WTC11 (cell line): ENCODE data around the gene USF3. TPM values are rescaled to one million over a fixed set of nuclear protein-coding genes. Genes with fewer than 3 reads are reported as not detected.

Source experiments
- ATAC-seq: fragments of 200-7000 bp; cut with Tn5 transposase; 2 replicates; pipeline ENCODE4 v1.10.0; 2021; ENCODE audit warnings: mild to moderate bottlenecking, moderate library complexity
- Bru-seq: library from RNA; stranded (reverse); fragments of 400-500 nt; gene quantifications from one replicate; lab custom pipeline; 2021; lab: Mats Ljungman, UMichigan
- CTCF ChIA-PET: fragments of 300-600 bp; sonication (Branson Sonifier 250); formaldehyde crosslinking; loops from one replicate; lab custom pipeline; 2021; ENCODE audit warnings: antibody characterized with exemption; lab: Charles Lee
- POLR2A ChIA-PET: fragments of 350-600 bp; sonication (Branson Sonifier 250); formaldehyde crosslinking; loops from one replicate; lab custom pipeline; 2021; ENCODE audit warnings: antibody characterized with exemption; lab: Charles Lee
- DNase-seq: peaks from one replicate; pipeline ENCODE4 v3.0.0; 2021; ENCODE audit warnings: low spot score
- H3K27ac Mint-ChIP-seq: 2 replicates; pipeline ENCODE4 v1.8.0; 2021; ENCODE audit warnings: mixed read lengths
- H3K27me3 Mint-ChIP-seq: 2 replicates; pipeline ENCODE4 v1.8.0; 2021; ENCODE audit warnings: low read depth, mild to moderate bottlenecking, moderate library complexity, mixed read lengths
- H3K36me3 Mint-ChIP-seq: 2 replicates; pipeline ENCODE4 v1.8.0; 2021; ENCODE audit warnings: mixed read lengths
- H3K4me1 Mint-ChIP-seq: 2 replicates; pipeline ENCODE4 v1.8.0; 2022; ENCODE audit warnings: mixed read lengths
- H3K4me3 Mint-ChIP-seq: 2 replicates; pipeline ENCODE4 v1.8.0; 2021; ENCODE audit warnings: mild to moderate bottlenecking, moderate library complexity, mixed read lengths
- H3K9me3 Mint-ChIP-seq: 2 replicates; pipeline ENCODE4 v1.8.0; 2021; ENCODE audit warnings: mixed read lengths
- CREM ChIP-seq: sonication (generic); formaldehyde crosslinking; IDR thresholded peaks from 2 replicates; pipeline ENCODE4 v1.8.1; 2022; ENCODE audit warnings: mild to moderate bottlenecking, missing genetic modification reagents, moderate library complexity
- ESRRA ChIP-seq: sonication (generic); formaldehyde crosslinking; IDR thresholded peaks from 2 replicates; pipeline ENCODE4 v1.8.1; 2022; ENCODE audit warnings: mild to moderate bottlenecking, missing genetic modification reagents, borderline replicate concordance
- ETV6 ChIP-seq: sonication (generic); formaldehyde crosslinking; IDR thresholded peaks from 2 replicates; pipeline ENCODE4 v1.8.1; 2022; ENCODE audit warnings: mild to moderate bottlenecking, missing genetic modification reagents
- FOXJ3 ChIP-seq: sonication (generic); formaldehyde crosslinking; IDR thresholded peaks from 2 replicates; pipeline ENCODE4 v1.9.0; 2021; ENCODE audit warnings: missing genetic modification reagents, mild to moderate bottlenecking, borderline replicate concordance
- GABPB1 ChIP-seq: sonication (generic); formaldehyde crosslinking; IDR thresholded peaks from 2 replicates; pipeline ENCODE4 v1.8.1; 2023; ENCODE audit warnings: mild to moderate bottlenecking, missing genetic modification reagents
- NFATC4 ChIP-seq: fragments of 250-450 bp; sonication (Bioruptor Pico); IDR thresholded peaks from 2 replicates; pipeline ENCODE4 v1.9.0; 2021; ENCODE audit warnings: mild to moderate bottlenecking
- NR3C1 ChIP-seq: sonication (generic); formaldehyde crosslinking; conservative IDR thresholded peaks from 2 replicates; pipeline ENCODE4 v1.8.1; 2023; ENCODE audit warnings: low read depth, mild to moderate bottlenecking, missing genetic modification reagents
- RELA ChIP-seq: sonication (generic); formaldehyde crosslinking; IDR thresholded peaks from 2 replicates; pipeline ENCODE4 v1.8.1; 2022; ENCODE audit warnings: missing genetic modification reagents, mild to moderate bottlenecking, borderline replicate concordance
- TEAD1 ChIP-seq: sonication (generic); formaldehyde crosslinking; IDR thresholded peaks from 2 replicates; pipeline ENCODE4 v1.8.0; 2022; ENCODE audit warnings: mild to moderate bottlenecking, missing genetic modification reagents
- TEAD4 ChIP-seq: sonication (generic); formaldehyde crosslinking; IDR thresholded peaks from 2 replicates; pipeline ENCODE4 v1.8.0; 2022; ENCODE audit warnings: mild to moderate bottlenecking, missing genetic modification reagents
- ZBTB21 ChIP-seq: sonication (generic); formaldehyde crosslinking; IDR thresholded peaks from 2 replicates; pipeline ENCODE4 v1.8.1; 2023; ENCODE audit warnings: mild to moderate bottlenecking, missing genetic modification reagents, borderline replicate concordance
- ZNF219 ChIP-seq: sonication (generic); formaldehyde crosslinking; IDR thresholded peaks from 2 replicates; pipeline ENCODE4 v1.8.0; 2023; ENCODE audit warnings: missing genetic modification reagents, mild to moderate bottlenecking, borderline replicate concordance
- ZNF232 ChIP-seq: sonication (generic); formaldehyde crosslinking; IDR thresholded peaks from 2 replicates; pipeline ENCODE4 v1.8.0; 2022; ENCODE audit warnings: mild to moderate bottlenecking, missing genetic modification reagents
- ZNF416 ChIP-seq: fragments of 250-450 bp; sonication (Bioruptor Pico); IDR thresholded peaks from 2 replicates; pipeline ENCODE4 v1.9.0; 2021; ENCODE audit warnings: mild to moderate bottlenecking, inconsistent platforms
- ZNF423 ChIP-seq: fragments of 250-450 bp; sonication (Bioruptor Pico); IDR thresholded peaks from 2 replicates; pipeline ENCODE4 v2.1.2; 2022; ENCODE audit warnings: mild to moderate bottlenecking, moderate library complexity
- long read RNA-seq, 3 experiments: library from RNA in 1 of 3; library from capped mRNA in 1 of 3; library from polyadenylated mRNA in 1 of 3; unstranded in 2 of 3; stranded (forward) in 1 of 3; transcript quantifications; one replicate each; pipeline ENCODE4 v2.0.0, GENCODE V29; 2021
- total RNA-seq: library from RNA; stranded (reverse); gene quantifications from 3 replicates; pipeline ENCODE4 v1.2.3, GENCODE V29; 2021
- TF ChIP-seq, protein P1 (sequence below): sonication (generic); formaldehyde crosslinking; IDR thresholded peaks from 2 replicates; pipeline ENCODE4 v1.8.1; 2022; ENCODE audit warnings: mild to moderate bottlenecking, moderate library complexity, missing genetic modification reagents
- TF ChIP-seq, protein P2 (sequence below): sonication (generic); formaldehyde crosslinking; IDR thresholded peaks from 2 replicates; pipeline ENCODE4 v1.8.0; 2023; ENCODE audit warnings: missing genetic modification reagents
- TF ChIP-seq, protein P3 (sequence below): sonication (generic); formaldehyde crosslinking; IDR thresholded peaks from 2 replicates; pipeline ENCODE4 v1.8.1; 2023; ENCODE audit warnings: mild to moderate bottlenecking, moderate library complexity, missing genetic modification reagents
- TF ChIP-seq, protein P4 (sequence below): sonication (generic); formaldehyde crosslinking; IDR thresholded peaks from 2 replicates; pipeline ENCODE4 v1.8.1; 2023; ENCODE audit warnings: mild to moderate bottlenecking, missing genetic modification reagents

USF3 gene, protein sequence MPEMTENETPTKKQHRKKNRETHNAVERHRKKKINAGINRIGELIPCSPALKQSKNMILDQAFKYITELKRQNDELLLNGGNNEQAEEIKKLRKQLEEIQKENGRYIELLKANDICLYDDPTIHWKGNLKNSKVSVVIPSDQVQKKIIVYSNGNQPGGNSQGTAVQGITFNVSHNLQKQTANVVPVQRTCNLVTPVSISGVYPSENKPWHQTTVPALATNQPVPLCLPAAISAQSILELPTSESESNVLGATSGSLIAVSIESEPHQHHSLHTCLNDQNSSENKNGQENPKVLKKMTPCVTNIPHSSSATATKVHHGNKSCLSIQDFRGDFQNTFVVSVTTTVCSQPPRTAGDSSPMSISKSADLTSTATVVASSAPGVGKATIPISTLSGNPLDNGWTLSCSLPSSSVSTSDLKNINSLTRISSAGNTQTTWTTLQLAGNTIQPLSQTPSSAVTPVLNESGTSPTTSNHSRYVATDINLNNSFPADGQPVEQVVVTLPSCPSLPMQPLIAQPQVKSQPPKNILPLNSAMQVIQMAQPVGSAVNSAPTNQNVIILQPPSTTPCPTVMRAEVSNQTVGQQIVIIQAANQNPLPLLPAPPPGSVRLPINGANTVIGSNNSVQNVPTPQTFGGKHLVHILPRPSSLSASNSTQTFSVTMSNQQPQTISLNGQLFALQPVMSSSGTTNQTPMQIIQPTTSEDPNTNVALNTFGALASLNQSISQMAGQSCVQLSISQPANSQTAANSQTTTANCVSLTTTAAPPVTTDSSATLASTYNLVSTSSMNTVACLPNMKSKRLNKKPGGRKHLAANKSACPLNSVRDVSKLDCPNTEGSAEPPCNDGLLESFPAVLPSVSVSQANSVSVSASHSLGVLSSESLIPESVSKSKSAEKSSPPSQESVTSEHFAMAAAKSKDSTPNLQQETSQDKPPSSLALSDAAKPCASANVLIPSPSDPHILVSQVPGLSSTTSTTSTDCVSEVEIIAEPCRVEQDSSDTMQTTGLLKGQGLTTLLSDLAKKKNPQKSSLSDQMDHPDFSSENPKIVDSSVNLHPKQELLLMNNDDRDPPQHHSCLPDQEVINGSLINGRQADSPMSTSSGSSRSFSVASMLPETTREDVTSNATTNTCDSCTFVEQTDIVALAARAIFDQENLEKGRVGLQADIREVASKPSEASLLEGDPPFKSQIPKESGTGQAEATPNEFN (N-terminal part only)
- total RNA-seq: 14.8 to 16.4 TPM (median 15.9 TPM) in 3 replicates
- percentile 79 among the genes with signal in this experiment for Bru-seq, nascent RNA
- long read RNA-seq, experiment 1, full-length matches to known transcripts: 2 of 37 reads
- long read RNA-seq, experiment 1, partial matches to known transcripts: 1 of 37 reads
- long read RNA-seq, experiment 1, other reads (novel, unspliced or antisense): 34 of 37 reads
- long read RNA-seq, experiment 2, full-length matches to known transcripts: 1 of 11 reads
- long read RNA-seq, experiment 2, partial matches to known transcripts: 0 of 11 reads
- long read RNA-seq, experiment 2, other reads (novel, unspliced or antisense): 10 of 11 reads
- long read RNA-seq, experiment 3: 0 reads

DNA sequence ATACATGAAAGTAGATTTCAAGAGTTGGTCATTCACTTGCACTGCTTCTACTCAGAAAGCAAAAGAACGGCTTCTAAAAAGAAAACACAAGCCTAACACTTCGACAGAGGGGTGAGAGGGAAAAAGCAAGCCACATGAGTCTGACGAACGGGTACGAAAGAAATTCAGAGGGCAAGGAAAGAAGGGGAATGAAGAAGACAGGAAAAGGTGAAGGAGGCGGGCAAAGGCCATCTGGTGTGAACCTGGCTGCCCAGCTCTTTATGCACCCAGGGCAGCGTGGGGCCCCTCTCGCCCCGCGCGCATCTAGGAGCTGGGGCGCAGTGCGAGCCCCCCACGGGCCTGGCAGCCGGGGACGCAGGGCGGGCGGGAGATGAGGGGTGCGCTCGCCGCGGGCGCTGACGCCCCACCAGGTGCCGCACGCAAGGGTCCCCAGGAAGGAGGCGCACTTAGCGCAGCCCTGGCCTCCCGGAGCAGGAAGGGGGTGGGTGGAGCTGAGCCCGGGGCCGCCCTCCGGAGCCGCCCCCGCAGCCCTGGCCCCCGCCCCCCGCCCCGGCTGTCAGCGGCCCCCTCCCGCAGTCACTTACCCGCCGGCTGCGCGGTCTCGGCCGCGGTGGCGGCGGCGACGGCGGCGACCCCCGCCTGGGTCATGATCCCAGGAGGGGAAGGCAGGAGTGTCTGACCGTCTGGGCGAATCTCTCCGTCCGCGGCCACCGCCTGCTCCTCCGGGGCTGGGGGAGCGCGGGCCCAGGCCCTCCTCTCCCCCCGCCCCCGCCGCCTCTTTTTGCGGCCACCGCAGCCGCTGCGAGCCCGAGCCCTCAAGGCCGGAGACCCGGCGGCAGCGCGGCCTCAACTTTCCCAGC is at the start of gene USF3:
USF3 (minus strand) TSS at position 857 of the 860 bp plus-strand sequence. CDS start 21,764 bp downstream, outside the sequence.
- ATAC-seq (peak; percentile 61), DNase-seq (peak; percentile 68)
- peaks cover 13% of the 10 kb centered on the region for H3K4me1 Mint-ChIP-seq
- H3K27me3 Mint-ChIP-seq: no peaks in the 10 kb centered on the region
- peak within 1 kb of the TSS; percentile 100 for H3K4me3 Mint-ChIP-seq
- ChIA-PET POLR2A (interaction anchor here (0.6 to 1.4 kb wide), 3 partner anchors 19 to 50 kb away, joined by 3 to 4 read pairs (median 3); partner anchors contain the start of gene NAA50), CTCF (interaction anchor here (0.6 to 1.6 kb wide), 8 partner anchors 10 to 356 kb away, joined by 3 to 15 read pairs (median 3); partner anchors contain the start of genes ATP6V1A, GRAMD1C and NAA50)
- no peaks in the 10 kb centered on the region for H3K36me3 Mint-ChIP-seq
- peak within 1 kb of the TSS; percentile 98 for H3K27ac Mint-ChIP-seq
- no peak for TF ChIP-seq RELA (CRISPR knock-in tag)
- TF ChIP-seq ZNF219: 0 out of 2 replicates have a peak, but pooled peaks have one; percentile 50
- peak; percentile 19; the same call in 1 of the 2 replicates for TF ChIP-seq ZNF423 (CRISPR knock-in tag)
- 0 out of 2 replicates have a peak, but pooled peaks have one; percentile 15 for TF ChIP-seq ZNF232 (CRISPR knock-in tag)
- 0 out of 2 replicates have a peak, but pooled peaks have one; percentile 33 for TF ChIP-seq ZBTB21 (CRISPR knock-in tag)
- TF ChIP-seq ZNF416 (CRISPR knock-in tag): no peak
- no peaks in the 10 kb centered on the region for H3K9me3 Mint-ChIP-seq

DNA sequence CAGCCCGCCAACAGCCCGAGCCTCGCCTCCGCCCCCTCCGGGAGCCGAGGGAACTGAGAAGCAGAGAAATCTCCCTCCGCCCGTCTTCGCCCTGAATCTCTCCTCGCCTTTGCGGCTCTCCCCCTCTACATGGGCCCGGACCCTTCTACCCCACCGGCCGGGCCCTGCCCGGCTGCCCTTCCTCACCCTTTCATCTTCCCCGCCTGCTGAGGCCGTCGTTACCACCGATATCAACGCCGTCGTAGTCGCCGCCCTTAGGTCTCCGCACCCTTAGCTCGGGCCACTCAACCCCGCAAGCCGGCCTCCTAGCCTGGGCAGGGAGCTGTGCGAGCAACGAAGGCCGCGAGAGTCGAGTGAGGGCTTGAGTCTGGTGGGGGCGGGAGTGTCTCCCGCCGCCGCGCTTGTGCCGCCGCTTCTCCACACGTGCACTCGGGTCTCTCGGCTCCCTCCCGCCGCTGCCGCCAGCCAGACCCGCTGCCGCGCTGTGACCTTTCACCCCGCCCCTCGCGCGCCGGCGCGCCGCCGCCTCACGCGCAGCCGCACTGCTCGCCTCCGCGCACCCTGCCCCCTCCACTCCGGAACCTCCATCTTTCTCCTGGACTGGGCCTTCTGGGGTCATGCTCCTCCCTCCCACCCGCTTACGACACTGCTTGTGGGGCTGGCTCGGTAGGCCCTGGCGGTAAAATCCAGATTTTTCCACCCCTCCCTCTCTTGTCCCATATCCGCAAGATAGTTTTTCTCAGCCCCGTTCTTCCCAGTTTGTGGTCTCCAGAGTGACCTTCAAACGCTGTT is 49.5 kb upstream of the USF3 start, which contains the start of gene NAA50:
NAA50 (minus strand) TSS at position 494 of the 792 bp plus-strand sequence; CDS start at position 194, 300 bp downstream.
- Mint-ChIP-seq H3K36me3 (no peaks in the 10 kb centered on the region), H3K27me3 (no peaks in the 10 kb centered on the region), H3K4me1 (peaks cover 53% of the 10 kb centered on the region), H3K27ac (peak within 1 kb of the TSS; percentile 100), H3K4me3 (peak within 1 kb of the TSS; percentile 98), H3K9me3 (no peaks in the 10 kb centered on the region)
- ChIA-PET POLR2A (interaction anchor here (0.5 to 1.8 kb wide), 6 partner anchors 10 to 160 kb away, joined by 3 to 7 read pairs (median 4); partner anchors contain the start of gene USF3), CTCF (interaction anchor here (0.9 to 2.0 kb wide), 20 partner anchors 9 to 305 kb away, joined by 3 to 32 read pairs (median 4); partner anchors contain the start of genes CFAP44, GRAMD1C, SPICE1 and USF3)
- peak; percentile 93 for DNase-seq
- peak; percentile 70 for ATAC-seq
- peak; percentile 76; the same call in 1 of the 2 replicates for TF ChIP-seq RELA (CRISPR knock-in tag)
- TF ChIP-seq GABPB1: peak; percentile 23; the same call in 1 of the 2 replicates
- TF ChIP-seq, protein P1, sequence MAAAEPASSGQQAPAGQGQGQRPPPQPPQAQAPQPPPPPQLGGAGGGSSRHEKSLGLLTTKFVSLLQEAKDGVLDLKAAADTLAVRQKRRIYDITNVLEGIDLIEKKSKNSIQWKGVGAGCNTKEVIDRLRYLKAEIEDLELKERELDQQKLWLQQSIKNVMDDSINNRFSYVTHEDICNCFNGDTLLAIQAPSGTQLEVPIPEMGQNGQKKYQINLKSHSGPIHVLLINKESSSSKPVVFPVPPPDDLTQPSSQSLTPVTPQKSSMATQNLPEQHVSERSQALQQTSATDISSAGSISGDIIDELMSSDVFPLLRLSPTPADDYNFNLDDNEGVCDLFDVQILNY (CRISPR knock-in tag): peak; percentile 75
- peak; percentile 44; the same call in 1 of the 2 replicates for TF ChIP-seq ETV6 (CRISPR knock-in tag)
- TF ChIP-seq TEAD1 (CRISPR knock-in tag): 0 out of 2 replicates have a peak, but pooled peaks have one; percentile 19
- 0 out of 2 replicates have a peak, but pooled peaks have one; percentile 6 for TF ChIP-seq CREM (CRISPR knock-in tag)
- TF ChIP-seq TEAD4 (CRISPR knock-in tag): 0 out of 2 replicates have a peak, but pooled peaks have one; percentile 47
- TF ChIP-seq NR3C1 (CRISPR knock-in tag): 0 out of 2 replicates have a peak, but pooled peaks have one; percentile 64
- TF ChIP-seq, protein P2, sequence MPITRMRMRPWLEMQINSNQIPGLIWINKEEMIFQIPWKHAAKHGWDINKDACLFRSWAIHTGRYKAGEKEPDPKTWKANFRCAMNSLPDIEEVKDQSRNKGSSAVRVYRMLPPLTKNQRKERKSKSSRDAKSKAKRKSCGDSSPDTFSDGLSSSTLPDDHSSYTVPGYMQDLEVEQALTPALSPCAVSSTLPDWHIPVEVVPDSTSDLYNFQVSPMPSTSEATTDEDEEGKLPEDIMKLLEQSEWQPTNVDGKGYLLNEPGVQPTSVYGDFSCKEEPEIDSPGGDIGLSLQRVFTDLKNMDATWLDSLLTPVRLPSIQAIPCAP (CRISPR knock-in tag): peak; percentile 50; the same call in 1 of the 2 replicates
- no peak for TF ChIP-seq NFATC4
- TF ChIP-seq, protein P3, sequence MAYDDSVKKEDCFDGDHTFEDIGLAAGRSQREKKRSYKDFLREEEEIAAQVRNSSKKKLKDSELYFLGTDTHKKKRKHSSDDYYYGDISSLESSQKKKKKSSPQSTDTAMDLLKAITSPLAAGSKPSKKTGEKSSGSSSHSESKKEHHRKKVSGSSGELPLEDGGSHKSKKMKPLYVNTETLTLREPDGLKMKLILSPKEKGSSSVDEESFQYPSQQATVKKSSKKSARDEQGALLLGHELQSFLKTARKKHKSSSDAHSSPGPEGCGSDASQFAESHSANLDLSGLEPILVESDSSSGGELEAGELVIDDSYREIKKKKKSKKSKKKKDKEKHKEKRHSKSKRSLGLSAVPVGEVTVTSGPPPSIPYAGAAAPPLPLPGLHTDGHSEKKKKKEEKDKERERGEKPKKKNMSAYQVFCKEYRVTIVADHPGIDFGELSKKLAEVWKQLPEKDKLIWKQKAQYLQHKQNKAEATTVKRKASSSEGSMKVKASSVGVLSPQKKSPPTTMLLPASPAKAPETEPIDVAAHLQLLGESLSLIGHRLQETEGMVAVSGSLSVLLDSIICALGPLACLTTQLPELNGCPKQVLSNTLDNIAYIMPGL (CRISPR knock-in tag): peak; percentile 84
- TF ChIP-seq, protein P4, sequence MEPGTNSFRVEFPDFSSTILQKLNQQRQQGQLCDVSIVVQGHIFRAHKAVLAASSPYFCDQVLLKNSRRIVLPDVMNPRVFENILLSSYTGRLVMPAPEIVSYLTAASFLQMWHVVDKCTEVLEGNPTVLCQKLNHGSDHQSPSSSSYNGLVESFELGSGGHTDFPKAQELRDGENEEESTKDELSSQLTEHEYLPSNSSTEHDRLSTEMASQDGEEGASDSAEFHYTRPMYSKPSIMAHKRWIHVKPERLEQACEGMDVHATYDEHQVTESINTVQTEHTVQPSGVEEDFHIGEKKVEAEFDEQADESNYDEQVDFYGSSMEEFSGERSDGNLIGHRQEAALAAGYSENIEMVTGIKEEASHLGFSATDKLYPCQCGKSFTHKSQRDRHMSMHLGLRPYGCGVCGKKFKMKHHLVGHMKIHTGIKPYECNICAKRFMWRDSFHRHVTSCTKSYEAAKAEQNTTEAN: 0 out of 2 replicates have a peak, but pooled peaks have one; percentile 26
- TF ChIP-seq FOXJ3 (CRISPR knock-in tag): no peak
- TF ChIP-seq ESRRA (CRISPR knock-in tag): peak; percentile 61; the same call in 1 of the 2 replicates
